Stomach smooth muscle (tissue), 2 donors: Measurements from ENCODE around the gene ZNF787.
A peak's percentile ranks its signal among the peaks of the same experiment; 100 is the strongest.

ENCODE experiments used
- H3K27ac ChIP-seq: one replicate; pipeline ENCODE4 v1.7.0; 2013; ENCODE audit warnings: mild to moderate bottlenecking, low read length, inconsistent platforms
- H3K27me3 ChIP-seq, 2 donors: one replicate each; pipeline ENCODE4 v1.7.0; 2013; ENCODE audit warnings: low read length in 2 of 2; ENCODE audit not compliant: insufficient read depth in 2 of 2, control insufficient read depth in 1 of 2
- H3K36me3 ChIP-seq, 2 donors: one replicate each; pipeline ENCODE4 v1.7.0; 2013; ENCODE audit warnings: low read length in 2 of 2; ENCODE audit not compliant: control insufficient read depth in 2 of 2, insufficient read depth in 2 of 2
- H3K4me1 ChIP-seq: one replicate; pipeline ENCODE4 v1.7.0; 2013; ENCODE audit warnings: low read length; ENCODE audit not compliant: control insufficient read depth, insufficient read depth
- H3K4me3 ChIP-seq, 2 donors: one replicate each; pipeline ENCODE4 v1.7.0; 2013; ENCODE audit warnings: low read length in 2 of 2
- H3K9ac ChIP-seq, 2 donors: one replicate each; pipeline ENCODE4 v1.7.0; 2013; ENCODE audit warnings: low read length in 2 of 2, mild to moderate bottlenecking in 1 of 2
- H3K9me3 ChIP-seq, 2 donors: one replicate each; pipeline ENCODE4 v1.7.0; 2013; ENCODE audit warnings: low read length in 2 of 2; ENCODE audit not compliant: control insufficient read depth in 2 of 2
- donor health status: healthy.
- donor health status: Pancreatic carcinoma.

The ZNF787 gene

DNA sequence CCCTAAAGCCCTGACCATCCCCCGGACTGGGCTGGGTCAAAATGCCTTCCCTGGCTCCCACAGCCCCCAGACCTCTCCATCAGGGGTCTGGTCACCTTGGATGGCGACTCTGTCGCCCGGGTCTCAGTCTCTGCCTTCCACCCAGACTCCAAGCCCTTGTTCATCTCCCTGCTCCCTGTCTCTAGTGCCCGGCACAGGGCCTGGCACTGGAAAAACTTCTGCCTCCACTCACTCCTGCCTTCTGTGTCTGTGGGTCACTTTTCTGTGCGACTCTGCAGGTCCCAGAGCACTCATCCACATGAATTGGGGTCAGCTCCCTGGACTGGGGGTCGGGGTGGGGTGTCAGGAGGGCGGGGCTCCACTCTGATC is 1.1 kb downstream of the ZNF787 start:
- peak overlapping the region; percentile 74 to 77 for H3K4me3 ChIP-seq
- H3K27me3 ChIP-seq: no peaks in the 10 kb centered on the region
- H3K4me1 ChIP-seq: peaks cover 37% of the 10 kb centered on the region
- no peaks in the 10 kb centered on the region for H3K9me3 ChIP-seq
- H3K27ac ChIP-seq: peak overlapping the region; percentile 70
- H3K36me3 ChIP-seq: no peaks in the 10 kb centered on the region
- H3K9ac ChIP-seq: peak overlapping the region; percentile 73 to 82

DNA sequence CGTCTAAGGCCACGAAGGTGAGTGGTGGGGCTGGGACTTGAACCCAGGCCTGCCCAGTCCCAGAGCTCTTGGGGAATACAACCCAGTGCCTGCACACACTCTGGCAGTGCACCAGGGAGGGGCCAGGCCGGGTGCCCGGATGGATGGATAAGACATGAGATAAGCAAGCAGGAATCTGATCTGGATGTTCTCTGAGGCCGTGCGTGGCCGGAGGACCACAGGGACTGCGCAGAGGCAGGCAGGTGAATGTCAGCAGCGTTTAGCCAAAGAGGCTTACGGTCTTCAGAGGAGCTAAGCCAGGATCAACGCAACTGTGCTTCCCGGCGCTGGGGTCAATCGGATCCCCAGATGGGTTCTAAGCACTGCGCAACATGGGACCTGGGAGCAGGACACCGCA is 1.5 kb downstream of the ZNF787 start:
- H3K27ac ChIP-seq: peak overlapping the region; percentile 70
- H3K9me3 ChIP-seq: no peaks in the 10 kb centered on the region
- no peaks in the 10 kb centered on the region for H3K36me3 ChIP-seq
- no peaks in the 10 kb centered on the region for H3K27me3 ChIP-seq
- H3K4me1 ChIP-seq: peaks cover 41% of the 10 kb centered on the region
- H3K9ac ChIP-seq: peak overlapping the region; percentile 73 to 82
- peak overlapping the region; percentile 74 to 77 for H3K4me3 ChIP-seq

DNA sequence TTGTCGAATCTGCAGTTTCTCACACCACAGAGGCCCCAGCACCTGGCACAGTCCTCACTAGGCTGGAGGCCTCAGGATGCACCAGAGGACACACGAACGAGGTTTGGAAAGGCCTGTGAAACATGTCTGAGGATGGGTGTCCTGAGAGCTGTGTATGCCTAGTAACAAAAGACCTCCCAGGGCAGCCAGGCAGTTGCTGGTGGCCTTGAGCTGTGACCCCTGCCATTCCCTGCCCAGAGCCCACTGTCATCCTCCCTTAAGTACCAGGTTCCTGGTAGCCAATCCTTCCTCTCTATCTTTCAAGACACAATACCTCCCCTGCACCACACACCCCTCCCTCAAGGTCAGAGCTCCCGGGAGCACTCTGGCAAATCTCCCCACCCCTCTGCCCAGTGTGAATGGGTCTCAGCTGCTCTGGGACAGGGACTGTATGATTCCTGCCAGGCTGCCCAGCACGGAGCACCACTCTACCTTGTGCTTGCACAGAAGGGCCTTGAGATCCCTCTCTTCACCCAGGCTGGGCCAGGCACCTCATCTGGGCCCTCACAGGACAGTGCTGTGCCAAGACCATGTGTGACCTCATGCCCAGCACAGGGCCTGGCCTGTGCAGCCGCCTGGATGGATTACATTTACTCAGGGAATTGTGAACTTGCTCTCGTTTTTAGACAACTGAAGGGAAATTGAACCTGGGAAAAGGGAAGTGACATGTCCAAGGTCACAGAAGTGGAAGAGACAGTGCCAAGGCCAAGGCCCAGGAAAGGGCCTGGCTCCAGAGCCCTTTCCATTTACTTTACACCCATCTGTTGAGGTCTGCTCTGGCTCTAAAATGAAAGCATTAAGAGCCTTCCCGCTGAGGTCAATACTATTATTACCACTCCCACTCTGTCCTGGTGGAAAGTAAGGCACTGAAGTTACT is 2.2 kb downstream of the ZNF787 start:
- peaks cover 47% of the 10 kb centered on the region for H3K4me1 ChIP-seq
- peak overlapping the region in 1 of 2 donors; percentile 21 for H3K9ac ChIP-seq
- H3K27me3 ChIP-seq: no peaks in the 10 kb centered on the region
- H3K27ac ChIP-seq: peak overlapping the region; percentile 70
- no peaks in the 10 kb centered on the region for H3K36me3 ChIP-seq
- H3K9me3 ChIP-seq: no peaks in the 10 kb centered on the region
- H3K4me3 ChIP-seq: peak overlapping the region; percentile 74 to 77

DNA sequence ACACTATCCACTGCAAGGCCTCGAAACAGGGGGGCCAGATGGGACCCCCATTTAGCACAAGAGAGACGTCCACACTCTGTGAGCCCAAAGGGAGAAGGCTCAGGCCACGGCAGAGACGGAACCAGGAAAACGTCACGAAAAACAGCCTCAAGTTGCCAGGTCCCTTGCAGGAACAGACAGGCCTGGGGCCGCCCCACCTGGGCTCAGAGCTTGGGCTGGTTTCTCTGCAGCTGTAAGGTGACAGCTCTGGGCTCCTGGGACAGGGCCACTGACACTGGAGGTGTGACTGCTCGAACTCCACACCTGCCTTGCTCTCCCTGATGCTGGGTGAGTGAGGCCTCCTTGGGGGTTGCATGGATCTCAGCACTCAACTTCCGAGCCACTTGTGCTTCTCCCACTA is 3.2 kb downstream of the ZNF787 start:
- Histone ChIP-seq H3K9me3 (no peaks in the 10 kb centered on the region), H3K9ac (no peak overlapping the region), H3K36me3 (no peaks in the 10 kb centered on the region), H3K27ac (no peak overlapping the region), H3K4me3 (no peak overlapping the region), H3K27me3 (no peaks in the 10 kb centered on the region), H3K4me1 (peaks cover 55% of the 10 kb centered on the region)

DNA sequence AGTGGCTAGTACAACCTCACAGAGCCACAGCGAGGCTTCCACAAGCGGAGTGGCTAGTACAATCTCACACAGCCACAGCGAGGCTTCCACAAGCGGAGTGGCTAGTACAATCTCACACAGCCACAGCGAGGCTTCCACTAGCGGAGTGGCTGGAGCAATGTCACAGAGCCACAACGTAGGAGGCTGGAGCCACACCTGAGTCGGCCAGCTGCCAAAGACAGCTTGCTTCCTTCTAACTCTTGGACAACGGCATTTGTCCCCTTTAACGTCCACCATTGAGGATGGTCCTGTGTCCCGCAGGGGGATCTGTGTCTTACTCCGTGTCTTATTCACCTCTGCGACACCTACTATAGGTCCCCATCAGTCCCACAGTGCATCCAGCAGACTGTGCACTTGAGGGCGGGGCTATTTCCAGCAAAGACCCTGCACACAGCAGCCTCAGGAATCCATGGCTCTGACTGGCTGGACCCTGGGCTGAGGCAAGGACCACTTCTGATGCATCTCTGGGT is 3.7 kb downstream of the ZNF787 start:
- H3K27ac ChIP-seq: no peak overlapping the region
- peaks cover 58% of the 10 kb centered on the region for H3K4me1 ChIP-seq
- H3K4me3 ChIP-seq: no peak overlapping the region
- no peaks in the 10 kb centered on the region for H3K36me3 ChIP-seq
- no peaks in the 10 kb centered on the region for H3K9me3 ChIP-seq
- no peaks in the 10 kb centered on the region for H3K27me3 ChIP-seq
- no peak overlapping the region for H3K9ac ChIP-seq

DNA sequence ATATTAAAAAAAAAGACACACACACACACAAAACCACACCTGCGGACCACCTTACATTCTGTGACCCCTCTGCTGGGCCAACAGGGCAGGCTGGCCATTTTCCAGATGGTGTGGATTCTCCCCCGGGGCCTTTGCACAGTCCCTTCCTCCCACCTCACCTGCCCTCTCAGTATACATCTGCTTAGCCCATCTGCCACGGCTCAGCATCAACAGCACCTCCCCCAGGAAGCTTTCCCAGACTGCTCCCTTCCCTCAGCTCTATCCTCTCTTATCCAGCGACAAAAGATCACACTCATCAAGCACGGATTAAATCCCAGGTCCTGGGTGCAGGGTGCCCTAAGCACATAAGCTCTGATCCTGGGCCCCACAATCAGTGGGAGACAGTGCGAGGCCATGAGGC is 4.5 kb downstream of the ZNF787 start:
- no peaks in the 10 kb centered on the region for H3K9me3 ChIP-seq
- H3K9ac ChIP-seq: no peak overlapping the region
- peaks cover 61% of the 10 kb centered on the region for H3K4me1 ChIP-seq
- no peaks in the 10 kb centered on the region for H3K36me3 ChIP-seq
- no peaks in the 10 kb centered on the region for H3K27me3 ChIP-seq
- no peak overlapping the region for H3K27ac ChIP-seq
- no peak overlapping the region for H3K4me3 ChIP-seq

DNA sequence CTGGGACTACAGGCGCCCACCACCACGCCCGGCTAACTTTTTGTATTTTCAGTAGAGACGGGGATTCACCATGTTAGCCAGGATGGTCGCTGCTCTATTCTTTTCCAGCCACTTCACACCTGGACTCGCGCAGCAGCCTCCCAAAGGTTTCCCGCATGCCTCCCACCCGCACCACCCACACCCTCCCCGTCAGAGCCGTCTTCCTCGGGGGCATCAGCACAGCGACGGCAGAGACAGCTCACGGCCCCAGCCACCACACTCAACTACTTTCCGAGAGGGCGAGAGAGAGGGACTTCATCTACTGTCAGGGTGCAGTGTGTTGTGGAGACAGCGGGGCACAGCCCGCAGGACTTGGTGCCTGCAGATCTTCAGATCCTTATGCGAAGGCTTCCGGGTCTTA is 5.6 kb downstream of the ZNF787 start:
- no peak overlapping the region for H3K4me3 ChIP-seq
- no peak overlapping the region for H3K27ac ChIP-seq
- no peaks in the 10 kb centered on the region for H3K36me3 ChIP-seq
- no peak overlapping the region for H3K9ac ChIP-seq
- peaks cover 72% of the 10 kb centered on the region for H3K4me1 ChIP-seq
- H3K9me3 ChIP-seq: no peaks in the 10 kb centered on the region
- no peaks in the 10 kb centered on the region for H3K27me3 ChIP-seq

DNA sequence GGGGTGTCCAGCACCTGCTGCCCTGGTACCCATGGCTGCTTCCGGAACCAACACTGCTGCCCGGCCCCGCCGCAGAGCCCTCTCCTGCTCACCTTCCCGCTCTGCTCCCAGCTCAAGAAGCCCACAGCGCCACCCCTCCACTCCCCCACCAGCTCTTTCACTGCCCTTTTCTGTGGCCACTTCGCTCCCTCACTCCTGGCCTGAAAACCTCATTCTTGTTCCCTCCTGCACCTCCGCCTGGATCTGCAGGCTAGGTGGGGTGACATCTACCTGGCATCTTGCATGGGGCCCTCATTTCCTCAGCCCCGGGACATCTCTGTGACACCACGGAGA is 6.4 kb downstream of the ZNF787 start:
- no peaks in the 10 kb centered on the region for H3K27me3 ChIP-seq
- H3K4me1 ChIP-seq: peaks cover 69% of the 10 kb centered on the region
- no peaks in the 10 kb centered on the region for H3K9me3 ChIP-seq
- no peak overlapping the region for H3K27ac ChIP-seq
- no peaks in the 10 kb centered on the region for H3K36me3 ChIP-seq
- H3K9ac ChIP-seq: no peak overlapping the region
- H3K4me3 ChIP-seq: no peak overlapping the region

DNA sequence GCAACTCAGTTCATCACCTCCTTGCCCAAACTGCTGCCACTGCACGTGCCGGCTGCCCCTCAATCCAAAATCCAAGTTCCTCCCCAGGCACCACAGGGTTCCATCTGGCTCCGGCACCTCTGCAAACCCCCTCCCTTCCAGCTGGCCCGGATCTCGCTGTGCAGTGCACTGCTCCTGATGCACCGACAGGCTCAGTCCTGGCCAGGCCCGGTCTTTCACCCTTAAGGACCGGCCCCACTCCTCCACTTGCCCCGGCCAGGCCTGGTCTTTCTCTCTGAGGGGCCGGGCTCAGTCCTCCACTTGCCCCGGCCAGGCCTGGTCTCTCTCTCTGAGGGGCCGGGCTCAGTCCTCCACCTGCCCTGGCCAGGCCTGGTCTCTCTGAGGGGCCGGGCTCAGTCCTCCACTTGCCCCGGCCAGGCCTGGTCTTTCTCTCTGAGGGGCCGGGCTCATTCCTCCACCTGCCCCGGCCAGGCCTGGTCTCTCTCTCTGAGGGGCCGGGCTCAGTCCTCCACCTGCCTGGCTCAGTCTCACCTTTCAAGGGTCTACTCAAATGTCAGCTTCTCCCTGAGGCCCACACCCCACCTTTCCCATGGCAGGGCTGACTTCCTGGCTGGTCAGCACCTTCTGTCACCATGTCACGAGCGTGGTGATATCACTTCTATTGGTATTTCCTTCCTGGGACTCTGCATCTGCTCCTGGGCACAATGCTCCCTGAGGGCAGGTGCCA is 6.9 kb downstream of the ZNF787 start:
- Histone ChIP-seq H3K27me3 (no peaks in the 10 kb centered on the region), H3K4me1 (peaks cover 67% of the 10 kb centered on the region), H3K27ac (no peak overlapping the region), H3K9ac (no peak overlapping the region), H3K36me3 (no peaks in the 10 kb centered on the region), H3K9me3 (no peaks in the 10 kb centered on the region), H3K4me3 (no peak overlapping the region)

DNA sequence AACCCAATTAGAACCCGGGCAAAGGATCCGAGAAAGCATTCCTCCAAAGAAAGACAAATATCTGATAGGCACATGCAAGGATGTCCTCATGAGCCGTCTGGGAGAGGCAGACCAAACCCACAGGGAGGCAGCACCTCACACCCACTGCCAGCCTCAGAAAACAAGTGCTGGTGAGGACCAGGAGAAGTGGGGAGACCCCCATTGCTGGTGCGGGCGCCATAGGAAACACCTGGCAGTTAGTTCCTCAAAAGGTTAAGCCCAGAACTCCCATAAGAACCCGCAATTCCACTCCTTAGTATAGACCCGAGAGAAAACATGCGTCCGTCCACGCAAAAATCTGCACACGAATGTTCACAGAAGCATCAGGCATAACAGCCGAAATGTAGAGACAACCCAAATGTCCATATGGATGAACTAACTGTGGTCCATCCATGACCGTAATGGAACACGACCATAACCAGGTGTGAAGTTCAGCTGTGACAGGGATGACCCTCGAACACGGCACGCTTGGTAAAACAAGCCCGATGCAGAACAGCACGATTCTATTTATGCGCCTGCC is 7.9 kb downstream of the ZNF787 start:
- Histone ChIP-seq H3K9me3 (no peaks in the 10 kb centered on the region), H3K4me3 (no peak overlapping the region), H3K9ac (peak overlapping the region in 1 of 2 donors; percentile 5), H3K27me3 (no peaks in the 10 kb centered on the region), H3K36me3 (no peaks in the 10 kb centered on the region), H3K27ac (no peak overlapping the region), H3K4me1 (peaks cover 67% of the 10 kb centered on the region)
